ENCODE results near the gene ZNF616.
A peak's percentile ranks its signal among the peaks of the same experiment; 100 is the strongest.

Gene ZNF616

GRCh38 chr19:52170863-52171320, 31.2 kb upstream of the ZNF616 start:
- no peak for TF ChIP-seq CTCF (IDR thresholded peaks at IDR 0.05; ENCODE audit: borderline replicate concordance, insufficient read depth, low read depth, low read length)
- H3K4me3 ChIP-seq (ENCODE audit: low read depth, low read length) = peak overlapping the region; percentile 89

- no peak for TF ChIP-seq CTCF (IDR thresholded peaks at IDR 0.05; ENCODE audit: borderline replicate concordance, insufficient read depth, low read depth, low read length)
- H3K4me3 ChIP-seq (ENCODE audit: low read depth, low read length) = peak overlapping the region; percentile 89
These were observed 30.6 kb upstream of the ZNF616 start for GRCh38 chr19:52170304-52170703.

GRCh38 chr19:52155596-52156359, 16.0 kb upstream of the ZNF616 start:
- no peak overlapping the region for H3K4me3 ChIP-seq (ENCODE audit: low read depth, low read length)
- no peak for TF ChIP-seq CTCF (IDR thresholded peaks at IDR 0.05; ENCODE audit: borderline replicate concordance, insufficient read depth, low read depth, low read length)

GRCh38 chr19:52148256-52148655, 8.5 kb upstream of the ZNF616 start:
- H3K4me3 ChIP-seq (ENCODE audit: low read depth, low read length) = no peak overlapping the region
- TF ChIP-seq CTCF (IDR thresholded peaks at IDR 0.05; ENCODE audit: borderline replicate concordance, insufficient read depth, low read depth, low read length) = no peak

- no peak overlapping the region for H3K4me3 ChIP-seq (ENCODE audit: low read depth, low read length)
- TF ChIP-seq CTCF (IDR thresholded peaks at IDR 0.05; ENCODE audit: borderline replicate concordance, insufficient read depth, low read depth, low read length) = no peak
These were observed 2.4 kb upstream of the ZNF616 start for GRCh38 chr19:52142001-52142595.

- no peak overlapping the region for H3K4me3 ChIP-seq (ENCODE audit: low read depth, low read length)
- TF ChIP-seq CTCF (IDR thresholded peaks at IDR 0.05; ENCODE audit: borderline replicate concordance, insufficient read depth, low read depth, low read length) = no peak
These were observed 1.5 kb upstream of the ZNF616 start for GRCh38 chr19:52141203-52141602.
